GM12878 (cell line): ENCODE data around the gene LYZL1. TPM values are rescaled to one million over a fixed set of nuclear protein-coding genes. Genes with fewer than 3 reads are reported as not detected.

Source experiments
- ATAC-seq: fragments of 200-7000 bp; cut with Tn5 transposase; 3 replicates; pipeline ENCODE4 v1.9.1; 2020; ENCODE audit warnings: mild to moderate bottlenecking, moderate library complexity
- BruUV-seq: library from RNA; stranded (reverse); fragments of 400-500 nt; replicated peaks from 2 replicates; lab custom pipeline; 2021; lab: Mats Ljungman, UMichigan
- CTCF ChIA-PET: fragments of 300-600 bp; sonication (Branson Sonifier 250); formaldehyde crosslinking; extraction: SDS; loops from one replicate; lab custom pipeline; 2021; ENCODE audit warnings: inconsistent platforms; lab: Yijun Ruan, JAX
- POLR2A ChIA-PET: fragments of 350-600 bp; formaldehyde crosslinking; extraction: SDS; loops from one replicate; lab custom pipeline; 2021; ENCODE audit warnings: inconsistent platforms; lab: Charles Lee
- RAD21 ChIA-PET: fragments of 300-600 bp; sonication (Branson Sonifier 250); formaldehyde crosslinking; loops from one replicate; lab custom pipeline; 2023; ENCODE audit warnings: antibody characterized with exemption; ENCODE audit not compliant: unreplicated experiment; lab: Charles Lee
- SMC1A ChIA-PET: fragments of 300-600 bp; sonication (Branson Sonifier 250); formaldehyde crosslinking; loops from one replicate; lab custom pipeline; 2023; ENCODE audit not compliant: unreplicated experiment, uncharacterized antibody; lab: Charles Lee
- DNase-seq: peaks from one replicate; pipeline ENCODE4 v3.0.0-alpha.2; 2011; ENCODE audit warnings: low read depth, low spot score
- FAIRE-seq: peaks from 3 replicates; lab custom pipeline; 2011; peaks lifted over from hg19 to GRCh38; lab: Jason Lieb, UNC
- H2AFZ ChIP-seq: 2 replicates; pipeline ENCODE4 v1.6.0; 2011; ENCODE audit warnings: low read depth, low read length, control low read depth; ENCODE audit not compliant: control insufficient read depth
- H3K27ac ChIP-seq: 2 replicates; pipeline ENCODE4 v1.5.1; 2011; ENCODE audit warnings: control low read depth; ENCODE audit not compliant: control insufficient read depth, insufficient read depth
- H3K27me3 ChIP-seq, 2 experiments: replicated peaks in 1 of 2; 2 replicates each; pipeline versions ENCODE4 v1.6.0 to v1.6.1; 2011; ENCODE audit warnings: low read length in 1 of 2; ENCODE audit not compliant: control insufficient read depth in 2 of 2, insufficient read depth in 2 of 2
- H3K36me3 ChIP-seq, 2 experiments: 2 replicates each; pipeline ENCODE4 v1.5.1; 2011; ENCODE audit warnings: low read length in 1 of 2; ENCODE audit not compliant: control insufficient read depth in 2 of 2, insufficient read depth in 2 of 2
- H3K4me1 ChIP-seq: 2 replicates; pipeline ENCODE4 v1.6.1; 2011; ENCODE audit warnings: mild to moderate bottlenecking, low read length, moderate library complexity, mixed read lengths; ENCODE audit not compliant: control insufficient read depth, insufficient read depth
- H3K4me2 ChIP-seq: 2 replicates; pipeline ENCODE4 v1.6.0; 2011; ENCODE audit warnings: control low read depth; ENCODE audit not compliant: control insufficient read depth, insufficient read depth
- H3K4me3 ChIP-seq: fragments of 200-600 bp; sonication (generic); 2 replicates; pipeline ENCODE4 v1.5.1; 2016
- H3K79me2 ChIP-seq: 2 replicates; pipeline ENCODE4 v1.6.0; 2011; ENCODE audit warnings: low read length; ENCODE audit not compliant: control insufficient read depth, insufficient read depth
- H3K9ac ChIP-seq: 2 replicates; pipeline ENCODE4 v1.8.0; 2011; ENCODE audit warnings: low read length, control low read depth, mixed read lengths; ENCODE audit not compliant: control insufficient read depth, insufficient read depth
- H3K9me3 ChIP-seq: replicated peaks from 3 replicates; pipeline ENCODE4 v1.5.1; 2011; ENCODE audit warnings: mild to moderate bottlenecking, low read length; ENCODE audit not compliant: control insufficient read depth, insufficient read depth
- H4K20me1 ChIP-seq: 2 replicates; pipeline ENCODE4 v1.6.0; 2011; ENCODE audit not compliant: control insufficient read depth, insufficient read depth
- BCL11A ChIP-seq: IDR thresholded peaks from 2 replicates; pipeline ENCODE4 v1.6.1; 2011; ENCODE audit warnings: low read depth, low read length
- CREM ChIP-seq: IDR thresholded peaks from 2 replicates; pipeline ENCODE4 v1.6.1; 2014; ENCODE audit warnings: antibody characterized with exemption, low read depth
- EGR1 ChIP-seq, 2 experiments: IDR thresholded peaks; 1 replicate in 1 of 2; 2 replicates in 1 of 2; pipeline ENCODE4 v1.6.1; 2011 to 2012; ENCODE audit warnings: low read depth in 2 of 2, low read length in 2 of 2, borderline replicate concordance in 1 of 2, mild to moderate bottlenecking in 1 of 2, moderate library complexity in 1 of 2
- ELK1 ChIP-seq: IDR thresholded peaks from 2 replicates; pipeline ENCODE4 v1.6.1; 2012; ENCODE audit warnings: low read depth, low read length, improper control_type of control experiment
- EP300 ChIP-seq, 2 experiments: fragments of 150-350 bp in 1 of 2; IDR thresholded peaks; 2 replicates each; pipeline ENCODE4 v1.6.1; 2011 to 2012; ENCODE audit warnings: low read depth in 2 of 2, low read length in 2 of 2, borderline replicate concordance in 1 of 2, improper control_type of control experiment in 1 of 2, inconsistent platforms in 1 of 2; ENCODE audit not compliant: control insufficient read depth in 1 of 2
- FOXK2 ChIP-seq: fragments of 450-650 bp; IDR thresholded peaks from 2 replicates; pipeline ENCODE4 v1.6.1; 2017; ENCODE audit warnings: mild to moderate bottlenecking, moderate library complexity
- FOXM1 ChIP-seq: IDR thresholded peaks from 2 replicates; pipeline ENCODE4 v1.6.1; 2012; ENCODE audit warnings: low read depth, mild to moderate bottlenecking, inconsistent platforms, low read length, moderate library complexity
- JUND ChIP-seq: IDR thresholded peaks from 2 replicates; pipeline ENCODE4 v1.6.1; 2012; ENCODE audit warnings: low read depth, mild to moderate bottlenecking, low read length, improper control_type of control experiment, moderate library complexity
- NFIC ChIP-seq: IDR thresholded peaks from 2 replicates; pipeline ENCODE4 v1.6.1; 2012; ENCODE audit warnings: low read depth, mild to moderate bottlenecking, inconsistent platforms, low read length, moderate library complexity
- NR2C1 ChIP-seq: fragments of 450-650 bp; IDR thresholded peaks from 2 replicates; pipeline ENCODE4 v1.6.1; 2017; ENCODE audit warnings: antibody characterized with exemption, mild to moderate bottlenecking, moderate library complexity
- PBX3 ChIP-seq: IDR thresholded peaks from 2 replicates; pipeline ENCODE4 v1.6.1; 2011; ENCODE audit warnings: mild to moderate bottlenecking, low read depth, low read length, moderate library complexity; ENCODE audit not compliant: insufficient replicate concordance
- ZBTB40 ChIP-seq: fragments of 450-650 bp; IDR thresholded peaks from 2 replicates; pipeline ENCODE4 v1.6.1; 2016; ENCODE audit warnings: mild to moderate bottlenecking, moderate library complexity, borderline replicate concordance
- ZNF592 ChIP-seq: fragments of 450-650 bp; IDR thresholded peaks from 2 replicates; pipeline ENCODE4 v1.6.1; 2017; ENCODE audit warnings: mild to moderate bottlenecking, moderate library complexity
- WGBS: methylation state at CpG from one replicate; pipeline ENCODE4 v1.1.6; 2016; ENCODE audit warnings: low lambda C conversion rate; ENCODE audit not compliant: insufficient replicate concordance, insufficient coverage; ENCODE audit errors: missing lambda C conversion rate; 5-methylcytosine and 5-hydroxymethylcytosine counted together
- in situ Hi-C: fragments of 300-500 bp; cut with MboI; formaldehyde crosslinking; loops from 9 replicates; pipeline ENCODE4 v1.14.3; 2018; ENCODE audit warnings: mixed read lengths
- intact Hi-C: fragments of 100-400 bp; cut with micrococcal nuclease; formaldehyde crosslinking; loops from one replicate; pipeline ENCODE4 v1.14.2; 2022; ENCODE audit not compliant: unreplicated experiment
- polyA plus RNA-seq, 11 experiments: library from polyadenylated mRNA; depleted of rRNA in 4 of 11; unstranded in 6 of 11; stranded (reverse) in 5 of 11; fragments of >200 nt; fragmentation: Nextera tagmentation in 4 of 11; fragmentation: Illumina TruSeq in 1 of 11; extraction: Ambion mirVana in 4 of 11; extraction: Trizol in 1 of 11; gene quantifications; 1 replicate in 1 of 11; 2 replicates in 10 of 11; pipeline versions ENCODE4 v1.2.1 to v1.2.3, GENCODE V29; 2011 to 2016; ENCODE audit warnings: inconsistent platforms in 2 of 11, missing spikeins in 2 of 11, low read depth in 1 of 11
- total RNA-seq, 4 experiments: library from RNA; depleted of rRNA in 3 of 4; stranded (reverse); fragments of >200 nt in 3 of 4; fragmentation: Illumina TruSeq in 1 of 4; extraction: Trizol in 1 of 4; gene quantifications; 2 replicates each; pipeline versions ENCODE4 v1.2.1 to v1.2.3, GENCODE V29; 2013 to 2021

LYZL1 gene
- total and polyA plus RNA-seq, 10 of the 15 experiments (the other 5 are each of a cell fraction or from before 2014, with no cell fraction given): not detected

GRCh38 chr10:29332061-29332760 is 43.3 kb downstream of the LYZL1 start:
- ChIA-PET CTCF (no interaction called here), POLR2A (no interaction called here), RAD21 (no interaction called here), SMC1A (no interaction called here)
- in situ Hi-C loops (no loop called here), intact Hi-C loops (no loop called here)
- BruUV-seq: no TSS peak
- Histone ChIP-seq H3K27ac (no peak overlapping the region), H3K27me3 (no peaks in the 10 kb centered on the region), H4K20me1 (no peaks in the 10 kb centered on the region), H3K9ac (no peak overlapping the region), H3K4me3 (no peak overlapping the region), H3K4me1 (no peaks in the 10 kb centered on the region), H3K79me2 (no peaks in the 10 kb centered on the region), H3K4me2 (no peak overlapping the region), H3K9me3 (no peaks in the 10 kb centered on the region), H3K36me3 (no peaks in the 10 kb centered on the region), H2AFZ (no peak overlapping the region)
- FAIRE-seq (no peak), ATAC-seq (no peak), DNase-seq (no peak)
- 25% methylated on average over 4 of the region's 4 CpGs for whole genome bisulfite sequencing
- no peak for TF ChIP-seq ZBTB40
- TF ChIP-seq JUND: no peak
- TF ChIP-seq NR2C1: no peak
- TF ChIP-seq CREM: no peak
- TF ChIP-seq FOXM1: no peak
- no peak for TF ChIP-seq ZNF592
- TF ChIP-seq NFIC: no peak
- TF ChIP-seq ELK1: no peak
- no peak for TF ChIP-seq FOXK2
- no peak for TF ChIP-seq EP300 (IDR thresholded peaks at IDR 0.05; ENCODE audit: borderline replicate concordance in 1 of 2, control insufficient read depth in 1 of 2, low read depth in 2 of 2, low read length in 2 of 2)
- no peak for TF ChIP-seq BCL11A
- TF ChIP-seq EGR1 (IDR thresholded peaks at IDR 0.05; ENCODE audit: borderline replicate concordance in 1 of 2, low read depth in 2 of 2, low read length in 2 of 2): no peak
- no peak for TF ChIP-seq PBX3
